GM21360 (cell line): Measurements from ENCODE around the gene AGAP1.

ENCODE experiments used
- ATAC-seq: cut with Tn5 transposase; IDR thresholded peaks from one replicate; pipeline ENCODE4 v1.9.1; 2021; ENCODE audit warnings: mild to moderate bottlenecking, moderate library complexity; ENCODE audit not compliant: unreplicated experiment

Gene AGAP1

GRCh38 chr2:235546151-235546435 lies 52.2 kb downstream of the AGAP1 start:
- no peak for ATAC-seq

GRCh38 chr2:235546436-235546835 lies 52.6 kb downstream of the AGAP1 start:
- no peak for ATAC-seq

- no peak for ATAC-seq
These were observed 56.0 kb downstream of the AGAP1 start for GRCh38 chr2:235549735-235550377.

- no peak for ATAC-seq
These were observed 56.5 kb downstream of the AGAP1 start for GRCh38 chr2:235550378-235550760.

- ATAC-seq: no peak
These were observed 57.1 kb downstream of the AGAP1 start for GRCh38 chr2:235550946-235551345.

GRCh38 chr2:235551965-235552364 lies 58.1 kb downstream of the AGAP1 start:
- ATAC-seq: no peak

- no peak for ATAC-seq
These were observed 58.8 kb downstream of the AGAP1 start for GRCh38 chr2:235552671-235553070.

GRCh38 chr2:235553291-235553690 lies 59.4 kb downstream of the AGAP1 start:
- ATAC-seq: no peak

- no peak for ATAC-seq
These were observed 59.9 kb downstream of the AGAP1 start for GRCh38 chr2:235553696-235554100.

- no peak for ATAC-seq
These were observed 60.5 kb downstream of the AGAP1 start for GRCh38 chr2:235554385-235554784.

GRCh38 chr2:235554936-235555335 lies 61.1 kb downstream of the AGAP1 start:
- no peak for ATAC-seq

GRCh38 chr2:235555371-235555770 lies 61.5 kb downstream of the AGAP1 start:
- no peak for ATAC-seq

GRCh38 chr2:235556086-235556485 lies 62.2 kb downstream of the AGAP1 start:
- ATAC-seq: no peak

GRCh38 chr2:235556901-235557300 lies 63.1 kb downstream of the AGAP1 start:
- ATAC-seq: no peak

- no peak for ATAC-seq
These were observed 64.1 kb downstream of the AGAP1 start for GRCh38 chr2:235557903-235558302.

GRCh38 chr2:235558572-235558971 lies 64.7 kb downstream of the AGAP1 start:
- no peak for ATAC-seq

- peak; percentile 87 for ATAC-seq
These were observed 66.5 kb downstream of the AGAP1 start for GRCh38 chr2:235560345-235560744.

- ATAC-seq: no peak
These were observed 67.6 kb downstream of the AGAP1 start for GRCh38 chr2:235561450-235561849.

- no peak for ATAC-seq
These were observed 68.4 kb downstream of the AGAP1 start for GRCh38 chr2:235562065-235562747.

- ATAC-seq: no peak
These were observed 69.4 kb downstream of the AGAP1 start for GRCh38 chr2:235563056-235563910.

GRCh38 chr2:235564066-235564465 lies 70.2 kb downstream of the AGAP1 start:
- ATAC-seq: no peak
